Epithelial cell of proximal tubule (primary cell): ENCODE data around the gene HDAC9. TPM values are rescaled to one million over a fixed set of nuclear protein-coding genes. Genes with fewer than 3 reads are reported as not detected.

Experiments
- DNase-seq: peaks from one replicate; pipeline ENCODE4 v3.0.0-alpha.2; 2011; ENCODE audit warnings: low read depth
- H3K4me3 ChIP-seq: 2 replicates; pipeline ENCODE4 v1.5.1; 2011; ENCODE audit warnings: low read depth, mild to moderate bottlenecking, low read length
- CTCF ChIP-seq: conservative IDR thresholded peaks from 2 replicates; pipeline ENCODE4 v1.5.1; 2012; ENCODE audit warnings: low read depth, mild to moderate bottlenecking, low read length
- total RNA-seq: library from RNA; depleted of rRNA; stranded (reverse); fragments of >200 nt; gene quantifications from 2 replicates; pipeline ENCODE4 v1.2.3, GENCODE V29; 2015

The HDAC9 gene
- total RNA-seq, 1 donor from 2014 or later: 35.5 TPM

- DNase-seq: no peak
- no peak overlapping the region for H3K4me3 ChIP-seq
- no peak for TF ChIP-seq CTCF
These were observed 84.1 kb downstream of the HDAC9 start for GRCh38 chr7:18579698-18580097.

- DNase-seq: no peak
- no peak for TF ChIP-seq CTCF
- no peak overlapping the region for H3K4me3 ChIP-seq
These were observed 85.4 kb downstream of the HDAC9 start for GRCh38 chr7:18580950-18581349.

GRCh38 chr7:18583305-18583704, 87.8 kb downstream of the HDAC9 start:
- no peak for TF ChIP-seq CTCF
- no peak for DNase-seq
- no peak overlapping the region for H3K4me3 ChIP-seq

- H3K4me3 ChIP-seq: no peak overlapping the region
- TF ChIP-seq CTCF: no peak
- DNase-seq: no peak
These were observed 94.7 kb downstream of the HDAC9 start for GRCh38 chr7:18590241-18590640.

- no peak for DNase-seq
- H3K4me3 ChIP-seq: no peak overlapping the region
- peak; percentile 70 for TF ChIP-seq CTCF
These were observed 95.3 kb downstream of the HDAC9 start for GRCh38 chr7:18590744-18591340.

- no peak overlapping the region for H3K4me3 ChIP-seq
- no peak for TF ChIP-seq CTCF
- no peak for DNase-seq
These were observed 98.2 kb downstream of the HDAC9 start for GRCh38 chr7:18593602-18594279.

- H3K4me3 ChIP-seq: no peak overlapping the region
- no peak for DNase-seq
- TF ChIP-seq CTCF: no peak
These were observed 102.2 kb downstream of the HDAC9 start for GRCh38 chr7:18597754-18598153.
